OCI-LY3 (cell line): ENCODE measurements around the gene DNAJC7.

Experiments
- CTCF ChIP-seq: fragments of 200-600, 300-600 bp; sonication (generic); IDR thresholded peaks from 2 replicates; pipeline ENCODE4 v1.5.1; 2014; ENCODE audit warnings: antibody characterized with exemption, low read length, low read depth
- EZH2phosphoT487 ChIP-seq: fragments of 200-600 bp; shearing (Covaris generic); IDR thresholded peaks from 2 replicates; pipeline ENCODE4 v1.6.1; 2018; ENCODE audit warnings: antibody characterized with exemption, mixed run types, low read depth

DNA sequence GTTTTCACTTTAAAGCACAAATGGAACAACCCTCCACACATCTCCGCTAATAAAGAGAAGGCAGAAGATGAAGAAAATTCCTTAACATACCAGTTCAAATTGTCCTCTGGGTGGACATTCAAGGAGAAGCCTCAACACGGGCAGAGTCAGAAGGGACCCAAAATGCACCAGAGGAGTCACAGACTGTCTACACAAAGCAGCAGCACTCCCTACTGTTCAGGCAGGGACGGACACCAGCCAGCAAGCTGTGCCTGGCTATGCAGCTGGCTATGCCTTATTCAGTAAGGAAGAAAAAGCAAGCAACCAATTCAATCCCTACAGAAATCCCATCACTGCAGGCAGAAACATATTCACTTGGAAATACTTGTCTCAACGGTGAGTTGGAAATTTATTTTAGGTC is 8.1 kb downstream of the DNAJC7 start:
- TF ChIP-seq CTCF = peak; percentile 59
- no peak for TF ChIP-seq EZH2phosphoT487
